Keratinocyte (primary cell): ENCODE results near the gene ERCC1. TPM values are rescaled to one million over a fixed set of nuclear protein-coding genes. Genes with fewer than 3 reads are reported as not detected.

Experiments
- DNase-seq: peaks from one replicate; pipeline ENCODE4 v3.0.0-alpha.2; 2011; ENCODE audit warnings: low read depth, missing footprints, low spot score
- FAIRE-seq: peaks from 2 replicates; lab custom pipeline; 2011; peaks lifted over from hg19 to GRCh38; lab: Jason Lieb, UNC
- H2AFZ ChIP-seq: 2 replicates; pipeline ENCODE4 v1.6.0; 2012; ENCODE audit warnings: low read length, control low read depth, inconsistent platforms; ENCODE audit not compliant: control insufficient read depth
- H3K27ac ChIP-seq: 2 replicates; pipeline ENCODE4 v1.5.1; 2011; ENCODE audit warnings: low read length; ENCODE audit not compliant: control insufficient read depth, insufficient read depth
- H3K27me3 ChIP-seq: 3 replicates; pipeline ENCODE4 v1.6.0; 2011; ENCODE audit warnings: low read length; ENCODE audit not compliant: control insufficient read depth, insufficient read depth; ENCODE audit errors: extremely low read depth
- H3K36me3 ChIP-seq, 2 experiments: 2 replicates in 1 of 2; 3 replicates in 1 of 2; pipeline ENCODE4 v1.5.1; 2011; ENCODE audit warnings: low read length in 2 of 2, mild to moderate bottlenecking in 1 of 2; ENCODE audit not compliant: control insufficient read depth in 2 of 2, insufficient read depth in 2 of 2; ENCODE audit errors: extremely low read depth in 1 of 2
- H3K4me1 ChIP-seq: 3 replicates; pipeline ENCODE4 v1.5.1; 2011; ENCODE audit warnings: low read length; ENCODE audit not compliant: control insufficient read depth, insufficient read depth; ENCODE audit errors: extremely low read depth
- H3K4me2 ChIP-seq: 3 replicates; pipeline ENCODE4 v1.6.0; 2011; ENCODE audit warnings: low read depth, low read length; ENCODE audit not compliant: control insufficient read depth, insufficient read depth; ENCODE audit errors: extremely low read depth
- H3K4me3 ChIP-seq, 3 experiments: fragments of 200-600 bp in 1 of 3; sonication (generic) in 1 of 3; 2 replicates in 2 of 3; 3 replicates in 1 of 3; pipeline ENCODE4 v1.5.1; 2011 to 2016; ENCODE audit warnings: low read length in 3 of 3, mild to moderate bottlenecking in 3 of 3, control low read depth in 2 of 3, inconsistent platforms in 1 of 3, low read depth in 1 of 3, mixed read lengths in 1 of 3, mixed run types in 1 of 3, moderate library complexity in 1 of 3; ENCODE audit not compliant: control insufficient read depth in 2 of 3, insufficient read depth in 2 of 3; ENCODE audit errors: extremely low read depth in 1 of 3
- H3K79me2 ChIP-seq: 2 replicates; pipeline ENCODE4 v1.6.0; 2012; ENCODE audit warnings: low read length; ENCODE audit not compliant: control insufficient read depth, insufficient read depth
- H3K9ac ChIP-seq: 3 replicates; pipeline ENCODE4 v1.6.0; 2011; ENCODE audit warnings: low read length; ENCODE audit not compliant: control insufficient read depth, insufficient read depth; ENCODE audit errors: extremely low read depth
- H3K9me1 ChIP-seq: 3 replicates; pipeline ENCODE4 v1.6.0; 2011; ENCODE audit warnings: low read length; ENCODE audit not compliant: control insufficient read depth, insufficient read depth; ENCODE audit errors: extremely low read depth
- H3K9me3 ChIP-seq: 2 replicates; pipeline ENCODE4 v1.5.1; 2012; ENCODE audit warnings: low read depth, low read length; ENCODE audit not compliant: control insufficient read depth
- H4K20me1 ChIP-seq: 3 replicates; pipeline ENCODE4 v1.6.0; 2011; ENCODE audit warnings: low read length; ENCODE audit not compliant: control insufficient read depth, insufficient read depth; ENCODE audit errors: extremely low read depth
- EZH2 ChIP-seq: IDR thresholded peaks from one replicate; pipeline ENCODE4 v1.6.1; 2012; ENCODE audit warnings: inconsistent platforms, mild to moderate bottlenecking, low read length, moderate library complexity
- dilution Hi-C: fragments of 300-500 bp; cut with MboI; formaldehyde crosslinking; loops from one replicate; pipeline ENCODE4 v1.7.0; 2020; ENCODE audit warnings: low sequenced_read_pairs; ENCODE audit not compliant: extremely low pct_ligation_motif_present
- polyA plus RNA-seq, 5 experiments: library from polyadenylated mRNA; depleted of rRNA in 3 of 5; stranded (reverse) in 3 of 5; stranded (forward) in 1 of 5; unstranded in 1 of 5; fragments of >200 nt; gene quantifications; 1 replicate in 1 of 5; 2 replicates in 3 of 5; 3 replicates in 1 of 5; pipeline versions ENCODE4 v1.2.1 to v1.2.3, GENCODE V29; 2011 to 2012; ENCODE audit warnings: missing spikeins in 2 of 5, low read depth in 1 of 5, low replicate concordance in 1 of 5
- TF ChIP-seq, protein P1 (sequence below), 3 experiments: IDR thresholded peaks in 1 of 3; conservative IDR thresholded peaks in 1 of 3; optimal IDR thresholded peaks in 1 of 3; 2 replicates in 2 of 3; 3 replicates in 1 of 3; pipeline versions ENCODE3 to v1.5.1; 2011; ENCODE audit warnings: low read length in 3 of 3, mild to moderate bottlenecking in 3 of 3, moderate library complexity in 2 of 3, control low read depth in 1 of 3, inconsistent platforms in 1 of 3; ENCODE audit not compliant: insufficient read depth in 2 of 3; ENCODE audit errors: extremely low read depth in 1 of 3

Gene ERCC1
- polyA plus RNA-seq, 1 donor (not counting 4 experiments of a cell fraction or from before 2014, with no cell fraction given), result 175 TPM

DNA sequence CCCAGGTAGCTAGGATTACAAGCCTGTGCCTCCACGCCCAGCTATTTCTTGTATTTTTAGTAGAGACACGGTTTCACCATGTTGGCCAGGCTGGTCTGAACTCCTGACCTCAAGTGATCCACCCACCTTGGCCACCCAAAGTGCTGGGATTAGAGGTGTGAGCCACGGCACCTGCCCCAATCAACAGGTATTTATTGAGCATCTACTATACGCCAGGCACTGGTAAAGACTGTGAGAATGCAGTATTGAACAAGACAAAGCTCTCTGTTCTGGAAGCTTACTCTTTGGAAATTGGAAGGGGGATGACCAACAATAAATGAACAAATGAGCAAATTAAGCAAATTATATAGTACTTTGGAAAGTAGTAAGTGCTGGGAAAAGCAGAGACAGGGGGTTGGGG, 21.4 kb upstream of the ERCC1 start:
- no peaks in the 10 kb centered on the region for H3K36me3 ChIP-seq
- H3K4me1 ChIP-seq, result peaks cover 67% of the 10 kb centered on the region
- TF ChIP-seq, protein P1, sequence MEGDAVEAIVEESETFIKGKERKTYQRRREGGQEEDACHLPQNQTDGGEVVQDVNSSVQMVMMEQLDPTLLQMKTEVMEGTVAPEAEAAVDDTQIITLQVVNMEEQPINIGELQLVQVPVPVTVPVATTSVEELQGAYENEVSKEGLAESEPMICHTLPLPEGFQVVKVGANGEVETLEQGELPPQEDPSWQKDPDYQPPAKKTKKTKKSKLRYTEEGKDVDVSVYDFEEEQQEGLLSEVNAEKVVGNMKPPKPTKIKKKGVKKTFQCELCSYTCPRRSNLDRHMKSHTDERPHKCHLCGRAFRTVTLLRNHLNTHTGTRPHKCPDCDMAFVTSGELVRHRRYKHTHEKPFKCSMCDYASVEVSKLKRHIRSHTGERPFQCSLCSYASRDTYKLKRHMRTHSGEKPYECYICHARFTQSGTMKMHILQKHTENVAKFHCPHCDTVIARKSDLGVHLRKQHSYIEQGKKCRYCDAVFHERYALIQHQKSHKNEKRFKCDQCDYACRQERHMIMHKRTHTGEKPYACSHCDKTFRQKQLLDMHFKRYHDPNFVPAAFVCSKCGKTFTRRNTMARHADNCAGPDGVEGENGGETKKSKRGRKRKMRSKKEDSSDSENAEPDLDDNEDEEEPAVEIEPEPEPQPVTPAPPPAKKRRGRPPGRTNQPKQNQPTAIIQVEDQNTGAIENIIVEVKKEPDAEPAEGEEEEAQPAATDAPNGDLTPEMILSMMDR (optimal IDR thresholded peaks at IDR 0.05 in 1 of 3, IDR thresholded peaks at IDR 0.05 in 1 of 3, conservative IDR thresholded peaks at IDR 0.05 in 1 of 3; ENCODE audit: extremely low read depth in 1 of 3, insufficient read depth in 2 of 3, low read length in 3 of 3), result no peak
- no peak for TF ChIP-seq EZH2
- no peaks in the 10 kb centered on the region for H3K27me3 ChIP-seq
- no peaks in the 10 kb centered on the region for H3K9me3 ChIP-seq
- FAIRE-seq (no peak), DNase-seq (no peak)
- H2AFZ ChIP-seq, result no peak overlapping the region
- H3K27ac ChIP-seq, result peak overlapping the region; percentile 90
- no peaks in the 10 kb centered on the region for H3K79me2 ChIP-seq
- H3K9me1 ChIP-seq, result no peaks in the 10 kb centered on the region
- no peak overlapping the region for H3K4me2 ChIP-seq
- H4K20me1 ChIP-seq, result no peaks in the 10 kb centered on the region
- dilution Hi-C loops, result no loop called here
- peak overlapping the region; percentile 87 for H3K9ac ChIP-seq
- H3K4me3 ChIP-seq, result no peak overlapping the region

GRCh38 chr19:45444318-45445041, 20.8 kb upstream of the ERCC1 start:
- Histone ChIP-seq H3K4me3 (peak overlapping the region in 2 of 3 experiments; percentile 39 to 42), H3K36me3 (no peaks in the 10 kb centered on the region), H3K79me2 (no peaks in the 10 kb centered on the region), H4K20me1 (no peaks in the 10 kb centered on the region), H3K9me3 (no peaks in the 10 kb centered on the region), H3K4me2 (peak overlapping the region; percentile 86), H3K27me3 (no peaks in the 10 kb centered on the region), H2AFZ (peak overlapping the region; percentile 43), H3K9ac (peak overlapping the region; percentile 87), H3K4me1 (peaks cover 61% of the 10 kb centered on the region), H3K27ac (peak overlapping the region; percentile 90), H3K9me1 (no peaks in the 10 kb centered on the region)
- FAIRE-seq, result no peak
- no peak for TF ChIP-seq EZH2
- TF ChIP-seq, protein P1 (optimal IDR thresholded peaks at IDR 0.05 in 1 of 3, IDR thresholded peaks at IDR 0.05 in 1 of 3, conservative IDR thresholded peaks at IDR 0.05 in 1 of 3; ENCODE audit: extremely low read depth in 1 of 3, insufficient read depth in 2 of 3, low read length in 3 of 3), result peak in 2 of 3 experiments; percentile 1 to 16
- no peak for DNase-seq
- dilution Hi-C loops, result no loop called here
